GM12864 (cell line): ENCODE measurements around the gene INSRR.
A peak's percentile ranks its signal among the peaks of the same experiment; 100 is the strongest.

Experiments
- DNase-seq: peaks from one replicate; pipeline ENCODE4 v3.0.0-alpha.2; 2011; ENCODE audit warnings: low read depth
- H3K4me3 ChIP-seq: 2 replicates; pipeline ENCODE4 v1.5.1; 2011; ENCODE audit warnings: mild to moderate bottlenecking, low read depth, low read length, control low read depth
- CTCF ChIP-seq: IDR thresholded peaks from 2 replicates; pipeline ENCODE4 v1.5.1; 2011; ENCODE audit warnings: low read depth, mild to moderate bottlenecking, moderate library complexity, low read length, control low read depth, inconsistent platforms; ENCODE audit errors: missing control alignments

Gene INSRR

DNA sequence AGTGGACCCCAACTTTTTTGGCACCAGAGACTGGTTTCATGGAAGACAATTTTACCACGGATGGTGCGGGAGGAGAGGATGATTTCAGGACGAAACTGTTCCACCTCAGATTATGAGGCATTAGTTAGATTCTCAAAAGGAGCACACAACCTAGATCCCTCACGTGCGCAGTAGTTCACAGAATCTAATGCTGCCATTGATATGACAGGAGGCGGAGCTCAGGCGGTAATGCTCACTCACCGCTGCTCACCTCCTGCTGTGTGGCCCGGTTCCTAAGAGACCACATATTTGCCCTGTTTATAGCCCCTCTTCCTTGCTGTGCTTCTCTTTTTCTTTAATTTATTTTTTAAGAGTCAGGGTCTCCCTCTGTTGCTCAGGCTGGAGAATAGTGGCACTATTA, 6.3 kb upstream of the INSRR start:
- H3K4me3 ChIP-seq: no peak overlapping the region
- no peak for DNase-seq
- no peak for TF ChIP-seq CTCF

DNA sequence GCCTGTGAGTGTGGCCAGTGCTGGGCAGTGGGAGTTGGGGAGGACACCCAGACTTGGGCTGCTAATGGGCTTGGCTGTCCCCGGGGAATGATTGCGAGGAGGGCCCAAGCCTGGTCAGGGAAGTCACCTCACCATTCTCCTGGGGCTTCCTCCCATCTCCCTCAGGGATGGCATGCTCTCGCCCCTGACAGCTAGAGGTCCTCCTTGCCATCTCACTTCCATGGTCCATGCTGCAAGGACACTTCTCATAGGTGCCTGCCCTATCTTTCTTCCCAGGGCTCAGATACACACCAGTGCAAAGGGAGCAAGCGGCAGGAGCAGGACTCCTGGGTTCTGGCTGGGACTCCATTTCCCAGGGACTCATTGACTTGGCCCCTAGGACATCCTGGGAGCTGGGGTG, 5.9 kb upstream of the INSRR start:
- DNase-seq: no peak
- TF ChIP-seq CTCF: no peak
- no peak overlapping the region for H3K4me3 ChIP-seq

- DNase-seq: no peak
- no peak overlapping the region for H3K4me3 ChIP-seq
- no peak for TF ChIP-seq CTCF
These were observed 4.7 kb upstream of the INSRR start for GRCh38 chr1:156863631-156864030.

DNA sequence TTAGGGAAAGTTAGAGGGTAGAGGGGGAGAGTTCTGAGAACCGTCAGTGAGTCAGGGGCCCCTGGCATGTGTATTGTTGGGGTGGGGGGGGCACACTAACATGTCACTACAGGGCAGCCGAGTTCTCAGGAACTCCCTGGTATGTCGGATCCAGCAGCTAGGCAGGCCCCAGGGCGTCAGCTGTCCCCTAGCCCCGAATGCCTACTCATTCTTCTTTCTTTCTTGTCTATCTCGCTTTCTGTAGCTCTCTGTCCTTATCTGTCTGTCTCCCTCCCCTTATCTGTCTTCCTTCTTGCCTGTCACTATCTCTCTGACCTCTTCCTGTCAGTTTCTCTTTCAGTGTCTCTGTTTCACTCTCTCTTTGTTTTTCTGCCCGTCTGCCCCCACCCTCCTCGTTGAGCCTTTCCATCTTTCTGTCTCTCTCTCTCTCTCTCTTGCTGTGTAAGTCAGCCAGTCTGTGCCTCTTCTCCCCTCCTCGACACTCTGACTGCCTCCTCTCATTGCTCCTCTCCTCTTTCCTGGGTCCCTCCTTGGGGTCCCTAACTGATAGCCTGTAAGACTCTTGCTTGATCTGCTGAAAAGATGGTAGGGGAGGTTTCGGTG, 4.2 kb upstream of the INSRR start:
- no peak overlapping the region for H3K4me3 ChIP-seq
- no peak for TF ChIP-seq CTCF

DNA sequence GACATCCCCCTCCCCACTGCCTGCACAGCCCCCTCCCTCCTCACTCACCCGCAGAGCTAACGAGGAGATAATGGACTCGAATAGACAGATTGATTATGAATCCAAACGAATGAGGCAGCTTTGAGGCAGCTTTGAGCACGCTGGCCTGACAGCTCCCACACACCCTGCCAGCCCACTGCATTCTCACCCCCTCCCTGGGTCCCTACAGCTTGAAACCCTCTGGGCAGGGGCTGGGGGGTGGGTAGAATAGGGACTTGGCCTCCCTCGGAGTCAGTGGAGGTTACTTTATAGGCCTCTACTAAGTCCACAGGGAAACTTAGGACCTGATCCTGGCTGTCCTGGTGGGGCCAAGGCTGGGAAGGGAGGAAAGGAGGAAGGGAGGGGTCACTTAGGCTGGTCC, 3.7 kb upstream of the INSRR start:
- no peak for TF ChIP-seq CTCF
- no peak overlapping the region for H3K4me3 ChIP-seq
- no peak for DNase-seq

More for the DNA sequence above, 4.2 kb upstream of the INSRR start:
- DNase-seq: no peak

- DNase-seq: no peak
- TF ChIP-seq CTCF: no peak
- H3K4me3 ChIP-seq: no peak within 1 kb of the TSS; the same call in 1 of the 2 replicates
These were observed 1.9 kb upstream of the INSRR start, which contains the start of gene NTRK1 for GRCh38 chr1:156860628-156861423. Gene NTRK1 (plus strand): TSS chr1:156860865. CDS start chr1:156860935, 70 bp downstream.

DNA sequence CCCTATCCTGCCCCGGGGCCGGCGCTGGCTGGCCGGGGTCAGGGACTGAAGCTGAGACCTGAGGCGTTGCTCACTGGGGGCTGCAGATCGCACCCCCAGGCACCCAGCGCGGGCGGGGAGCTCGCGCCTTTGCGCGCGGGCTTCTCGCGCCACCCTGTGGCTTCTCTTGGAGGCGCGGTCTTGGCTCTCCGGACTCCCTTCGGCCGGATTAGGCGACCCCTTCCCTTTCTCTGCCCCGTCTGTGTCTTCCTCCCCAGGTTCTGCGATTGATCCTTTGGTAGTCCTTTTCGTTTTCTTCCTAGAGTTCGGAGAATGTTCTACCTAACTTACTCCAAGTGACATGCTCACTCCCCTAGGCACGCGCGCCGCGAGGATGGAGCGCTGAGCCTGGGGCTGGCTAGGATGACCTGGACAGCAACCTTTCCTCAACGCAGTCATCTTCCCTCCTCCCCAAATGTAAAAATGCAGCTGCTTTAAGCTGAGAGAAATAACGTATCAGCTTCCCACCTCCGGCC, 1.3 kb upstream of the INSRR start:
- TF ChIP-seq CTCF: peak; percentile 85
- H3K4me3 ChIP-seq: no peak overlapping the region; the same call in 1 of the 2 replicates
- no peak for DNase-seq
